ENCODE data around the gene SGCE.

SGCE gene

GRCh38 chr7:94657771-94658693 lies 2.1 kb upstream of the SGCE start:
- peak; percentile 93 for DNase-seq

DNA sequence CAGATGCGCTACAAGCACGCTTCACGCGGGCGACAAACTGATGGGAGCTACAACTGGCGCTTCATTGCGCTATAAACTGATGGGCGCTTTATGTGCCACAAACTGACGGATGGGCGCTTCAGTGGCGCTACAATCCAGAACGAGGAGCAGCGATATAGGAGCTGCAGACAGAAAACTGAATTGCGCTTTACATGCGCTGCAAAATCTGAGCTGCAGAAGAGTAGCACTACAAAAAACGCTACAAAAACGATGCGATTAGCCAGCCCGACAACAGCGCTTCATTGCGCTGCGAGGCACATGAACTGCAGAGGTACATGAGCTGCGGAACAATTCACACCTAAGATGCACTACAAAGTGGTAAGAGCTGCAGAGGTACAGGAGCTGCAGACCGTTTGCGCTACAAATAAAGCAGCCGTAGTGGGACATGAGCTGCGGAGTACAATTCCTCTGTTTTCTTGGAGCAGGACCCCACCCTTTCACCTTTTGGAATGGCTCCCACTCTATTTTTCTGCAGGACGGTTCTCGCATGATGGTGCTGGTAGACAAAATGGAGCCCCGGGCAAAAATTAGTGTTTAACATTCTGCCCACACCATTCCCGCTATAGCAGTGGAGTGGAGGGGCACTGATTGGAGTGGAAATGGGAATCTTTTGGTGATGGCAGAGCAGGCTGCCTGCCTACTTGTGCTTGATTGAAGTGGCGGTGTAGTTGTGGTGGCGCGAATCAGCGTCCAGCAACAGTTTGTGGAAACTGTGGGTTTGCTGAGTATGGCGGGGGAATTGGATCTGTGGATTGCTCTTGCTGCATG lies 1.2 kb upstream of the SGCE start:
- DNase-seq: no peak

GRCh38 chr7:94656658-94656924 lies 658 bp upstream of the SGCE start:
- no peak for DNase-seq

GRCh38 chr7:94655126-94655847 lies 646 bp downstream of the SGCE start:
- no peak for DNase-seq

DNA sequence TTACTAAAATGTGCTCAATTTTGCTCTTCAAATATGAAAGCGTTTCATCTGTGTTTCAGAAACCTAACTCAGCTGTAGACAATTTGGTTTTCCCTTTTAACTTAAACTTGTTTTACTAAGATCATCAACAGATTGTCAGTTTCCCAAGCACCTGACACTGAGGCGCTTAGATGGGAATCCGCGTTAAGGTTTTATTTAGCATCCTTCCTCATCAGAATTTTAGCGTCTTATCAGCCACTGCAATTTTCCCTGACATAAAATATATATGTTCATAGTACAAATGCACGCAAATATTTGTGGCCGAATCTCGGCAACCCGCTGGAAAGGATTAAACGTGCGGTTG lies 1.2 kb downstream of the SGCE start:
- no peak for DNase-seq

DNA sequence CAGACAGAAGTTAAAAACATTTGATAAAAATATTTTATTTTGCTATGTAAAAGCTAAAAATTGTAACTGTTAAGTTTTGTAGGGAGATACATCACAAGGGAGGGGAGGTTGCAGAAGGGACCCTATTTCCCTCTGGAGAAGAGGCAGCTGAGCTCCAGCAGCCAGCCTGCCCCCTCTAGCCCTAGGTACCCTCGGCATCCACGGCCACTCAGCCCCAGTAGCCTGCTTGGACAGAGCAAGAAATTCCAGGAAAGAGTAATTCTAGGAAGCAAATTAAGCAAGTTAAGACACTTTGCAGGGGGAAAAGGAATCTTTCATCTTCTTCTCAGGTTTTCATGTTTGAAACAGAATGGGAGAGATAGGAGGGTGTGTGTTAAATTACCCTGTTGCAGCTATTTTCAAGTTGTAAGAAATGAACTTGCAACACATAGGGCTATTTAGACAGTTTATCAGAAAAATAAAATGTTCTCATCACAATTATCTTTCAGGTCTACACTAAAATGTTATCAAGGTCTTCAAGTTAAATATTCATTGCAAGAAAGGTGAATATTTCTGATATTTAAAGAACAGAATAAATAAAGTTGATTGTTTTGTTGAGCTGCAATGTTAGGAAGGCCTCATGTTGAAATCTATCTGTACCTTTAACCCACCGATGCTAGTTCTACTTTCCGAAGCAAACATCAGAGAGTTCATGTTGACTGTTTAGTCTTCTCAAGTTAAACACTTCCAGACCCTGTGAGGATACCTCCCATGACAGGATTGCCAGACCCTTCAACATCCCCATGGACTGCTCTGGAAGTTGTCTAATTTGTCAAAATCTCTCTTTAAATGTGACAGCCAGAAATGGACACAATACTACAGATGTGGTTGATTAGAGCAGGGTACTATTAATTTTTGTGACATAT lies 5.5 kb downstream of the SGCE start:
- DNase-seq: no peak

- DNase-seq: no peak
Observed at GRCh38 chr7:94649450-94649849, 6.5 kb downstream of the SGCE start.

DNA sequence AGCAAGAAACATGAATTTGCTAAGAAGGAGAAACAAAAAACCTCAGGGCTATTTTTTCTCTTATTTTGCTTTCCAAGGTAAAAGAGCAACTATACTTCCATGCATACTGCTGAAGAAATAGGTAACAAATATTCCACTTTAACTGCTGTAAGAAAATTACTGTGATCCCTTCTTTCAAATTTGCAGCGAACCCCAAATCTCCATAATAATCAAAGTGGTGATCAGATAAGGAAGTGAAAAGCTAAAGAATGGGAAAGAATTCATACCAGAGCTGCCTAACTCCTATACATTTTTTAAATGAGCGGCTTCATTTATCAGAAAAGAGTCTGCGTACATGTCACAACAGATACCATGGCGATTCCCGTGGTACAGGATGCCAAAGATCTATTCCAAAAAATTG lies 7.2 kb downstream of the SGCE start:
- DNase-seq: no peak

- no peak for DNase-seq
Observed at GRCh38 chr7:94647295-94647694, 8.6 kb downstream of the SGCE start.

- DNase-seq: no peak
Observed at GRCh38 chr7:94643771-94644545, 12.0 kb downstream of the SGCE start.

DNA sequence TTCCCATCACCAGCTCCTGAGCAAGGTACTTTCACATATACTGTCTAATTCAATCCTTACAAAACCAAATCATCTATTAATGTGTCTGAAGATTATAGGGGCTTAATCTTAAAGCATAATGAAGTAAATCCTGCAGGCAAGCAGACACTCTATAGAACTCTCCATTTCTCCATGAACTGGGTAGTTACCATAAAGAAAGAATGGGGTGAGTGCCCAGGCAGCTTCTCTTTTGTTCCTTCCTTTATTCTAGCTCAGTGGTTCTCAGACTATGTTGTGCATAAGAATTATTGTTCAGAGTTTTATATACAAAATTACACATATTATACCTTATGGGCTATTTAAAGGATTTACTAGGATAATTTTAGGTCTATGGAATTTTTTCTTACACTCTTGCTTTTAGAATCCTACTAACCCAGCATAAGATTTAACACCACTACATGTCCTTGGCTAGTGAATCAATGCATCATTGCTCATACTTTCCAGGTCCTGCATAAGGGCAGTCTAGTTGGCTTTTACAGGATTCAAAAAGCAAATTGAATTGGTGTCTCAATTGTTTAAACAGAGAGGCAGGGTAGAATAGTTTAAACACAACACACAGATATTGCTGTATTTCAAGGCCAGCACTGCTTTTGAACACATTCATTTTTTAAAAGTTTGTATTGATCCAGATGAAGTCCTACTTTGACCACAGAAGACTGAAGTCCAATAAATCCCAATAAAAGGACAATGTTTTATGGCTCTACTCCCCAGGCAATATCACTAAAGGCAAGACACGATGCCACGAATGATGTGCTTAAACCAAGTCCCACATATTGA lies 12.9 kb downstream of the SGCE start:
- no peak for DNase-seq

DNA sequence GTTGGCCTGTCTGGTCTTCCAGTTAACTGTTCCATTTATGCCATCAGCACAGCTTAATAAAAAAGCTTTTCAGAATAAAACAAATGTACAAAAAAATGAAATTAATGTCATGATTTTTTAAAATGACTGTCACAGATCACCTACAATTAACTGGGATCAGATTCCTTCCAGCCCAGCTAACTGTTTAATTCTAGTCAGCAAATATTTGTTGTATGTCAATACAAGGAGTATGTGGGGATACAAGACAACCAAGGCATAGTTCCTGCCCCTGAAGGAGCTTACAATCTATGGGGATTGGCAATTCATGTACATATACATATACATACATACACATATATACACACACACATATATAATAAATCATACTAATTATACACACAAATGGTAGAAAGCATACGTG lies 16.5 kb downstream of the SGCE start:
- DNase-seq: no peak

DNA sequence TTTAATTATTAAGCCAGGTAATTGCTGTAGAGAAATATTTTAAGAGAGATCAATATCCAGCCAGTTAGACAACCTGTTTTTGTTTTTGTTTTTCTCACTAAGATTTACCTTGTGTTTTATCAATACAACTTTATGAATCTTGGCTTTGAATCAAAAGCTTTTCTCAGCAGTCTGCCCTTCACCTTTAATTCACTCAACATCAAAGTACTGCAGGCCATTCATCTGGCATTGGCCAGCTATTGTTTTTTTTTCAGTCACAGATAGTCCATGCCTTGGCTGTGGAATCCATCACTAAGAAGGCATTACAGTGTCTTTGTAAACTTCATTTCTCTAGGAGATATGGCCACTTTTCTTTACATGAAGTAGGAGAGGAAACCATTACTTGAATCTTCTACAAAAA lies 20.2 kb downstream of the SGCE start:
- no peak for DNase-seq

- no peak for DNase-seq
Observed at GRCh38 chr7:94634502-94634901, 21.4 kb downstream of the SGCE start.

DNA sequence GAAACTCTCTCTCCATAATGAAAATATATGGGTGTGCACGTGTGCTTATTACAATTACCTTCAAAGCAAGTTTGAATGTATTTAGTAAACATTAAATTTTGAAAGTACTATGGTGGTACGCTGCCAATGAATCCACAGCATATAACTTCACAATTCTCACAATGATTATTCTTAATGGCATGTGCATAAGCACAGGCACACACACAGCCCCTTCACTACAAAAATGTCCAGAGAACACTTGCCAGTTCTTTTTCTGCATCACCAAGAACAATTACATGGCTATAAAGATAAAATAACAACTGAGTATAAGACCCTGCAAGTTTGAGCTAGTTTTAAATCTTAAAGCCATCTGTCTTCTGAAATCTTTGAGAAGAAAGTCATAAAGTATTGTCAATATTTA lies 22.2 kb downstream of the SGCE start:
- no peak for DNase-seq

DNA sequence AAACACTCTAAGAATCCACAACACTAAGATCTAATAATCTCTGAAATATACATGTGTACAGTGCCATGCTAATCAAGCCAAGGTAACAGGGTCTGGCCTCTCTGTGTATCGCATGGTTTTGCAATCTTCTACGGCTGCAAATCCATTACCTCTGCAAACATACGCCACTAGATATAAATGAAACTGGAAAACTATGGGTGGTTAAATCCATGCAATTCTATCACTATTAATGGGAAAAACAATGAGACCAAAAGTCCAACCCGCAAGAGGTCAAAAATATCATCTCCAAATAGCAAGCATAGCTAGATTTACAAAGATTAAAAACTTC lies 23.0 kb downstream of the SGCE start:
- DNase-seq: no peak

DNA sequence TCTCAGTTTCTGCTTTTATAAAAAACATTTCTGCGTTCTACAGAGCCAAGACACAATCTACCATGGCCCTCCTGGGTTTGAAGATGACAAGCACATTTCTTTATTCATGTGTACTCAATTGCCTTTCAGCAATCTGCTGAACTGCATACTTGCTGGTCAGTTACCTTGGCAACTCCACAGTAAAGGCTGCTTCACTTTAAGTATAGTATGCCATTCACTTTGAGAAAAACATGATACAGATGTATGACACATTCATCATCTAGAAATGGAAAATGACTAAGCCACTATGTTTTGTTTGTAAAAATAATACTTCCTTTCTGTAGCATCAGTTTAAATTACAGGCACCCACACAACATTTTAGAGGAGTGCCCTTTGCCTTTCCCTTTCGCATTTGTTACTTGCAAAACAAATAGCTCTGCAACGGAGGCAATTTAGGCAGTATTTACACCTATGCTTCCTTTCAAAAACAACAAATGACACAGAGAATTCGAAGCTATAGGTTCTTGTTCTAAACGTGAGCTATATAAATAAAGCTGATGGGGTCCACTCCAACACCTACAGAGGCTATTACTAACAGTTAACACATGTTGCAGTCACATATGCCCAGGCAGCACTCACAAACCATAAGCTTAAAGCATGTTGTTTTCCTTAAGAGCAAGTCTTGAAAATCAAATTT lies 23.5 kb downstream of the SGCE start:
- DNase-seq: no peak

DNA sequence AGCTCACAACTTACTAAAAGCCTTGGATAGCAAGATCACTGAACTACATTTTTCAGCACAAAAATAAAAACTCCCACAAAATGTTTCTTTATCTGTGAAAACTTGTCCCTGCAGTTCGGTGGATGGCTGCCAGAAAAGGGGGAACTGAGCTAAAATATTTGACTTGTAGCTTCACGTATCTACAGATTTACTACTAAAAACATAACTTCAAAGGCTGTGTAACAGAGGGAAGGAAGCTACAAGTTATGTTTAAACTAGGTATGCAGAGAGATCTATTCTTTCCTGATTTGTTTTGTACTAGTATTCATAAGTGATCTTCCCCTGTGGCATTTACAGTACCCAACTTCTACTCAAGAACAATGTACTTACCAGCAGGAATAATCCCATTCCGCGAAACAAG lies 25.1 kb downstream of the SGCE start:
- DNase-seq: no peak

GRCh38 chr7:94623820-94624219 lies 32.1 kb downstream of the SGCE start:
- DNase-seq: no peak

DNA sequence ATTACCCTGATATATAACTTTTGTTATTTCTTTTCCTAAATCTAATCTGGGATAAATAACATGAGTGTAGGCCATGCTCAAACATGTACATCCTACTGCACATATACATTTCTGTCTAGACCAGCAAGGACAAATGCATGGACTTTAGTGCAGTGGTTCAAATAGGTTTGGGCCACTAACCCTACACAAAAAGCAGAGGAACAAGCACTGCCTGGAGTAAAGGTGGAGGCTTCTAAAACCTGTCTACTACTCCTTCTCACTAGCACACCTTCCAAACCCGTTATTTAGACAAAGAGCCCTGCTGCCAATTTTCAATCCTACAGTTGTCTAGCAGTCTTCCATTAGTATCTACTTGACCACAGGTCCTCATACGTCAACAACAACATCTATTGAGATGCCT lies 34.8 kb downstream of the SGCE start:
- no peak for DNase-seq

- peak; percentile 63 for DNase-seq
Observed at GRCh38 chr7:94620703-94621118, 35.2 kb downstream of the SGCE start.
